GM18511 (cell line): Measurements from ENCODE around the gene P4HA2.
"Not testable (repeated sequence)": the region's sequence is repeated elsewhere in the genome, so short reads cannot be mapped to it uniquely, and the experiment has no call there.

Source experiments
- ATAC-seq: cut with Tn5 transposase; IDR thresholded peaks from one replicate; pipeline ENCODE4 v1.9.1; 2021; ENCODE audit warnings: mild to moderate bottlenecking, moderate library complexity; ENCODE audit not compliant: unreplicated experiment

Gene P4HA2

DNA sequence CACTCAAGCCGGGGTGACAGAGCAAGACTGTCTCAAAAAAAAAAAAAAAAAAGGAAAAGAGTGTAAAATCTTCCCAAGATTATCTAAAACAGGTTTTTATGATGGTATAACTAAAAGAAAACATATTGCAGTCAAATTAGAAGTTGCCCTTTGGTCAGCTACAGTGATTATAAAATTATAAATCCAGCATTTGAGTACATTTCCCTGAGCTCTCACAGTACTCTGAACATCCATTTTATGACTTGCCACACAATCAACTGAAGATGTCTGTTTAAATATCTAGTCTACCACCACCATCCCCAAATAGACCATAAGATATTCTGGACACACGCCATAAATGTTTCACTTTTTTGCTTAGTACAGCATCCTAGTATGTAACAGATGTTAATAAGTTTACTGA is 77.1 kb downstream of the P4HA2 start:
- no peak for ATAC-seq

DNA sequence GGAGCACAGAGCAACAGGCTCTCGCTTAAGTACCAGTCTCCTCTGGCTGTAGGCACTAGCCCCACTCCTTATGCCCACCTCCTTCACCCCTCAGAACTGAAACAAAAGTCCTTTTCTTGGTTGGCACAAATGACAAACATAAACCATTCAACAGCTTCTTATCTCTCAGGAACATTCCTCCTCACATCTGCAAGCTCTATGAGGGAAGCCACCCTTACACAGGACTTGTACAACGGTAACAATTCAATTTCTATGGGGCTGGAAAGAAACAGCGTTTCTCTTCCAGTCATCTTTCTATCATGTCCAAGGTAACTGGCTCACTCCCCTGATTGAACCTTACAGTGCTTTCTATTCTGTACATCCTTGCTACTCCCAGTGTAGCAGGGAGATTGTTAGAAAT is 80.0 kb downstream of the P4HA2 start:
- no peak for ATAC-seq

DNA sequence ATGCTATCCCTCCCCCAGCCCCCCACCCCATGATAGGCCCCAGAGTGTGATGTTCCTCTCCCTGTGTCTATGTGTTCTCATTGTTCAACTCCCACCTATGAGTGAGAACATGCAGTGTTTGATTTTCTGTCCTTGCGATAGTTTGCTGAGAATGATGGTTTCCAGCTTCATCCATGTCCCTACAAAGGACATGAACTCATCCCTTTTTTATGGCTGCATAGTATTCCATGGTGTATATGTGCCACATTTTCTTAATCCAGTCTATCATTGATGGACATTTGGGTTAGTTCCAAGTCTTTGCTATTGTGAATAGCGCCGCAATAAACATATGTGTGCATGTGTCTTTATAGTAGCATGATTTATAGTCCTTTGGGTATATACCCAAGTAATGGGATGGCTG is 82.3 kb downstream of the P4HA2 start:
- ATAC-seq: not testable (repeated sequence)

DNA sequence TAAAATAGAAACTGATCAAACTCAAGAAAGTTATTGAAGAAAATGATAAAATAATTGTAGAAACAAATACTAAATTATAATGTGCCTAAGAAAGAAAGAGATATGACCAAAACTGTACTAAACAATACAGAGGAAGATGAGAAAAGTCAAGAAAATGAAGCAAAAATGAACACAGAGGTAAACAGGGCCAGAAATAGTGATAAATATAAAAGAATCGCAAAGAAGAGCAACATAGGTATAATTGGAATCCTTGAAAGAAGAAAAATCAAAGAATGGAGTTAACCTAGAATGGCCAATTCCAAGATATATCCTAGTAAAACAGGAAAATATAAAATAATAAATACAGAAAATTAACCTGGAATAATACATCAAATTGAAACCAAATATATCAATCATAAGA is 84.5 kb downstream of the P4HA2 start:
- ATAC-seq: no peak

DNA sequence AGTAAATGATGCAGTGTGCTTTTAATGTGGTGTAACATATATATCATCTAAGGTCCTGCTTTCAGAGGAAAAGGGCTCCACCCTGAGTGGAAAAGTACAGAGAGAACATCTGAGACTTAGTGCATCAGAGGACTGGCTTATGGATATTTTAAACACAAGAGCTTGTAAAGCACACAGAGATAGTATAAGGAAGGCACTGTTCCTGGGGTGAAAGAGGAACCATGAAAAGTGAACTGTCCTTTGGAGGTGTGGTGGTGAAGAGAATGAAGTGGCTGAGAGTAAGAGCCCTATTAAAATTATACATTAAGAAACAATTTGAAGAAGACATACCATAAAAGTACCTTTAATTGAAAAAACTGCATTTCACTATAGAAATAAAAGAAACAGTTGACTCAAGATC is 85.2 kb downstream of the P4HA2 start:
- ATAC-seq: no peak
